Endodermal cell (in vitro differentiated cells): ENCODE measurements around the gene NEK4. TPM values are rescaled to one million over a fixed set of nuclear protein-coding genes. Genes with fewer than 3 reads are reported as not detected.

Experiments
- DNase-seq: peaks from one replicate; pipeline ENCODE4 v3.0.0-alpha.2; 2017
- H3K27ac ChIP-seq: 2 replicates; pipeline ENCODE4 v1.5.1; 2013; ENCODE audit warnings: mild to moderate bottlenecking, low read depth, low read length, moderate library complexity
- H3K27me3 ChIP-seq: 2 replicates; pipeline ENCODE4 v1.6.1; 2013; ENCODE audit warnings: mild to moderate bottlenecking, low read length, moderate library complexity; ENCODE audit not compliant: insufficient read depth, control insufficient read depth, poor library complexity, severe bottlenecking
- H3K36me3 ChIP-seq: 2 replicates; pipeline ENCODE4 v1.7.0; 2013; ENCODE audit warnings: mild to moderate bottlenecking, low read length, moderate library complexity; ENCODE audit not compliant: control insufficient read depth, insufficient read depth
- H3K4me1 ChIP-seq: one replicate; pipeline ENCODE4 v1.7.0; 2013; ENCODE audit warnings: low read length; ENCODE audit not compliant: control insufficient read depth, insufficient read depth
- H3K4me3 ChIP-seq: 2 replicates; pipeline ENCODE4 v1.5.1; 2013; ENCODE audit warnings: mild to moderate bottlenecking, low read length, moderate library complexity
- H3K9ac ChIP-seq: 2 replicates; pipeline ENCODE4 v1.6.1; 2013; ENCODE audit warnings: mild to moderate bottlenecking, low read length, moderate library complexity; ENCODE audit not compliant: poor library complexity, severe bottlenecking; ENCODE audit errors: extremely low read depth
- H3K9me3 ChIP-seq: 2 replicates; pipeline ENCODE4 v1.6.1; 2013; ENCODE audit warnings: mild to moderate bottlenecking, low read length, moderate library complexity; ENCODE audit not compliant: control insufficient read depth
- H3K27ac Mint-ChIP-seq: 2 replicates; pipeline ENCODE4 v1.8.0; 2020; ENCODE audit warnings: mixed read lengths
- H3K27me3 Mint-ChIP-seq: 2 replicates; pipeline ENCODE4 v1.8.0; 2021; ENCODE audit warnings: mild to moderate bottlenecking, mixed read lengths; ENCODE audit not compliant: insufficient read depth
- H3K36me3 Mint-ChIP-seq: 2 replicates; pipeline ENCODE4 v1.8.0; 2020; ENCODE audit warnings: low read depth, mixed read lengths
- H3K4me1 Mint-ChIP-seq: 2 replicates; pipeline ENCODE4 v1.8.0; 2020; ENCODE audit warnings: mixed read lengths
- H3K4me3 Mint-ChIP-seq: 2 replicates; pipeline ENCODE4 v1.8.0; 2020; ENCODE audit warnings: mild to moderate bottlenecking, moderate library complexity, mixed read lengths
- H3K9me3 Mint-ChIP-seq: 2 replicates; pipeline ENCODE4 v1.8.0; 2020; ENCODE audit warnings: mild to moderate bottlenecking, mixed read lengths
- WGBS, 2 experiments: methylation state at CpG; one replicate each; pipeline versions ENCODE4 v1.1.5 to v1.1.7; 2013; ENCODE audit warnings: missing lambda C conversion rate in 2 of 2, mixed read lengths in 1 of 2; ENCODE audit not compliant: insufficient coverage in 1 of 2, insufficient read length in 1 of 2; 5-methylcytosine and 5-hydroxymethylcytosine counted together
- total RNA-seq, 2 donors: library from RNA; stranded (reverse); fragmentation: NEBNext Ultra II Directional in 1 of 2; extraction: Animal tissue kit (Norgen Biotek cat#: 25700) in 1 of 2; gene quantifications; 2 replicates in 1 of 2; 3 replicates in 1 of 2; pipeline ENCODE4 v1.2.1, GENCODE V29; 2021
- TF ChIP-seq, protein P1 (sequence below): fragments of 200-600 bp; sonication (generic); conservative IDR thresholded peaks from 2 replicates; pipeline ENCODE4 v1.5.0; 2021; ENCODE audit warnings: antibody characterized with exemption, mild to moderate bottlenecking

Gene NEK4
- total RNA-seq, 2 donors from 2014 or later = 44.2 to 49.5 TPM

DNA sequence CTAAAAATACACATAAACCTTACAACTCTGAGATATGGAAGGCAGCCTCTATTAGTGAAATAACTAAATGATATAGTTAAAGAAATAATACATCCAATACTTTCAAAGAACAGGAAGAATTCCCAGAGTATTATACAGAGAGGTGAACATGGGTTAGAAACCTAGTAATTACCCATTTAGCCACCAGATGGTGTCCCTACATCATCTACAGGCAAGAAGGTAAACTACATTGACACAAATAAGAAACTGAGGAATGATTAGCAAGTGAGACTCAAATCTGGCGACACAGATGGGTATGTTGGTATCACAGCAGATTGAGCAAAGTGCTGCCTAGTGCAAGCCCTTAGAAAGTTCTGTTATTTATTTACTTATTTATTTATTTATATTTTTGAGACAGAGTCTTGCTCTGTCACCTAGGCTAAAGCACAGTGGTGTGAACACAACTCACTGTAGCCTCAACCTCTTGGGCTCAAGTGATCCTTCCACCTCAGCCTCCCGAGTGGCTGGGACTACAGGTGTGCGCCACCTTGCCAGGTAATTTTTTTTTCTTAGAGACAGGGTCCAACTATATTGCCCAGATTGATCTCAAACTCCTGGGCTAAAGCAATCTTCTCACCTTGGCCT lies 28.2 kb downstream of the NEK4 start:
- H3K27me3 Mint-ChIP-seq = no peaks in the 10 kb centered on the region
- TF ChIP-seq, protein P1, sequence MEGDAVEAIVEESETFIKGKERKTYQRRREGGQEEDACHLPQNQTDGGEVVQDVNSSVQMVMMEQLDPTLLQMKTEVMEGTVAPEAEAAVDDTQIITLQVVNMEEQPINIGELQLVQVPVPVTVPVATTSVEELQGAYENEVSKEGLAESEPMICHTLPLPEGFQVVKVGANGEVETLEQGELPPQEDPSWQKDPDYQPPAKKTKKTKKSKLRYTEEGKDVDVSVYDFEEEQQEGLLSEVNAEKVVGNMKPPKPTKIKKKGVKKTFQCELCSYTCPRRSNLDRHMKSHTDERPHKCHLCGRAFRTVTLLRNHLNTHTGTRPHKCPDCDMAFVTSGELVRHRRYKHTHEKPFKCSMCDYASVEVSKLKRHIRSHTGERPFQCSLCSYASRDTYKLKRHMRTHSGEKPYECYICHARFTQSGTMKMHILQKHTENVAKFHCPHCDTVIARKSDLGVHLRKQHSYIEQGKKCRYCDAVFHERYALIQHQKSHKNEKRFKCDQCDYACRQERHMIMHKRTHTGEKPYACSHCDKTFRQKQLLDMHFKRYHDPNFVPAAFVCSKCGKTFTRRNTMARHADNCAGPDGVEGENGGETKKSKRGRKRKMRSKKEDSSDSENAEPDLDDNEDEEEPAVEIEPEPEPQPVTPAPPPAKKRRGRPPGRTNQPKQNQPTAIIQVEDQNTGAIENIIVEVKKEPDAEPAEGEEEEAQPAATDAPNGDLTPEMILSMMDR = peak; percentile 75
- H3K4me1 Mint-ChIP-seq = no peaks in the 10 kb centered on the region
- no peaks in the 10 kb centered on the region for H3K9me3 Mint-ChIP-seq
- H3K4me1 ChIP-seq = no peaks in the 10 kb centered on the region
- H3K4me3 Mint-ChIP-seq = no peak overlapping the region
- no peak overlapping the region for H3K9ac ChIP-seq
- no peak overlapping the region for H3K4me3 ChIP-seq
- WGBS, 2 experiments = 89 to 96% methylated on average over 3 of the region's 3 CpGs
- no peak overlapping the region for H3K27ac ChIP-seq
- H3K27ac Mint-ChIP-seq = no peak overlapping the region
- H3K36me3 Mint-ChIP-seq = peaks cover 74% of the 10 kb centered on the region
- peaks cover 7% of the 10 kb centered on the region for H3K9me3 ChIP-seq
- H3K27me3 ChIP-seq = no peaks in the 10 kb centered on the region
- DNase-seq = no peak
- H3K36me3 ChIP-seq = peaks cover 86% of the 10 kb centered on the region

DNA sequence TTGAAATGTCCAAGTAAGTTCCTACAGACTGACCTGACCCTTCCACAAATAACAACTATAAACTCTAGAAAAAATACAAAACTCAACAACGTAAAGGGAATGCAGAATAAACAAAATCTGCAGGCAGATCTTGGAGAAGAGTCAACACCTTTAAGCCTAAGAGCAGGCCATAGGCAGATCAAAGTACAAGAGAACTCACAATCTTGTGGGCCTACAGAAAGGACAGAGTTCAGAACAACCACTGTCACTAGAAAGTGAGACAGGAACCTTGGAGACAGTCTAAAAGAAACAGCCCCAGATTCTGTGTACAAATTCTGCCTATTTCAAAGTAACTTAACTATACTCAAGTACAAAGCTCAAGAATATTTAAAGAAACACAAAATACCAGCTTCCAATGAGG lies 31.0 kb downstream of the NEK4 start:
- no peak overlapping the region for H3K9ac ChIP-seq
- TF ChIP-seq, protein P1 = no peak
- H3K27ac Mint-ChIP-seq = no peak overlapping the region
- WGBS, 2 experiments = 93% methylated on average over 1 of the region's 1 CpG; no CpG with 5 or more reads in 1 of the 2 experiments
- no peak overlapping the region for H3K27ac ChIP-seq
- H3K4me3 ChIP-seq = no peak overlapping the region
- H3K4me1 ChIP-seq = no peaks in the 10 kb centered on the region
- no peak for DNase-seq
- no peaks in the 10 kb centered on the region for H3K4me1 Mint-ChIP-seq
- H3K27me3 Mint-ChIP-seq = no peaks in the 10 kb centered on the region
- H3K9me3 Mint-ChIP-seq = no peaks in the 10 kb centered on the region
- H3K27me3 ChIP-seq = no peaks in the 10 kb centered on the region
- H3K36me3 ChIP-seq = peaks cover 88% of the 10 kb centered on the region
- peaks cover 79% of the 10 kb centered on the region for H3K36me3 Mint-ChIP-seq
- H3K9me3 ChIP-seq = peaks cover 7% of the 10 kb centered on the region
- H3K4me3 Mint-ChIP-seq = no peak overlapping the region

GRCh38 chr3:52733256-52733891 lies 37.4 kb downstream of the NEK4 start:
- Histone ChIP-seq H3K27ac (no peak overlapping the region), H3K4me1 (no peaks in the 10 kb centered on the region), H3K9me3 (peaks cover 54% of the 10 kb centered on the region), H3K27me3 (no peaks in the 10 kb centered on the region), H3K9ac (no peak overlapping the region), H3K4me3 (no peak overlapping the region), H3K36me3 (peaks cover 89% of the 10 kb centered on the region)
- Mint-ChIP-seq H3K36me3 (peaks cover 93% of the 10 kb centered on the region), H3K27ac (no peak overlapping the region), H3K9me3 (peaks cover 24% of the 10 kb centered on the region), H3K4me3 (no peak overlapping the region), H3K4me1 (no peaks in the 10 kb centered on the region), H3K27me3 (no peaks in the 10 kb centered on the region)
- TF ChIP-seq, protein P1 = no peak
- no peak for DNase-seq
- WGBS, 2 experiments = 86 to 92% methylated on average over 9 to 10 of the region's 10 CpGs
